ENCODE results near the gene G6PC1. TPM values are rescaled to one million over a fixed set of nuclear protein-coding genes. Genes with fewer than 3 reads are reported as not detected.
"Not testable (repeated sequence)": the region's sequence is repeated elsewhere in the genome, so short reads cannot be mapped to it uniquely, and the experiment has no call there.

Gene G6PC1
- total RNA-seq, 1 experiment from 2014 or later, result not detected

- Histone ChIP-seq H3K4me3 (no peak overlapping the region), H3K4me1 (replicated peaks; ENCODE audit: insufficient read depth) (no peaks in the 10 kb centered on the region), H3K9me2 (ENCODE audit: insufficient read depth) (no peaks in the 10 kb centered on the region), H3F3A (ENCODE audit: insufficient read depth, low read depth) (no peaks in the 10 kb centered on the region), H3K36me3 (ENCODE audit: low read depth) (no peaks in the 10 kb centered on the region), H3K4me2 (no peak overlapping the region), H4K20me1 (ENCODE audit: insufficient read depth) (no peaks in the 10 kb centered on the region), H3K79me2 (ENCODE audit: low read depth) (no peaks in the 10 kb centered on the region), H3K27ac (no peak overlapping the region), H2AFZ (no peak overlapping the region), H3K27me3 (ENCODE audit: insufficient read depth, low read depth) (no peaks in the 10 kb centered on the region), H3K9me3 (ENCODE audit: insufficient read depth, low read depth) (no peaks in the 10 kb centered on the region)
- no TSS peak for BruUV-seq (replicated peaks)
- POLR2A ChIA-PET (ENCODE audit: unreplicated experiment), result interaction anchor here (0.6 kb wide), 1 partner anchor 10 kb away, joined by 3 read pairs; no protein-coding TSS in a partner anchor
- intact Hi-C loops (cut with micrococcal nuclease; ENCODE audit: unreplicated experiment), result no loop called here
- no peak for TF ChIP-seq EZH2 (IDR thresholded peaks at IDR 0.05; ENCODE audit: low read depth)
- TF ChIP-seq CTCF (conservative IDR thresholded peaks at IDR 0.05), result no peak
- DNase-seq, result no peak
- CTCF ChIA-PET, result no interaction called here
These were observed 19.7 kb downstream of the G6PC1 start for GRCh38 chr17:42920106-42920900.

- no TSS peak for BruUV-seq (replicated peaks)
- no peaks in the 10 kb centered on the region for H3K9me2 ChIP-seq (ENCODE audit: insufficient read depth)
- no peaks in the 10 kb centered on the region; the same call in 1 of the 2 replicates for H3K9me3 ChIP-seq (ENCODE audit: insufficient read depth, low read depth)
- no peaks in the 10 kb centered on the region for H3K4me1 ChIP-seq (replicated peaks; ENCODE audit: insufficient read depth)
- no peaks in the 10 kb centered on the region for H3K36me3 ChIP-seq (ENCODE audit: low read depth)
- no peaks in the 10 kb centered on the region for H3K27me3 ChIP-seq (ENCODE audit: insufficient read depth, low read depth)
- H2AFZ ChIP-seq, result no peak overlapping the region
- TF ChIP-seq EZH2 (IDR thresholded peaks at IDR 0.05; ENCODE audit: low read depth) (no peak), CTCF (conservative IDR thresholded peaks at IDR 0.05) (no peak)
- no peak overlapping the region for H3K27ac ChIP-seq
- intact Hi-C loops (cut with micrococcal nuclease; ENCODE audit: unreplicated experiment), result no loop called here
- no peak overlapping the region for H3K4me3 ChIP-seq
- ChIA-PET CTCF (no interaction called here), POLR2A (ENCODE audit: unreplicated experiment) (interaction anchor here (0.6 kb wide), 2 partner anchors 9 to 303 kb away, joined by 3 read pairs; no protein-coding TSS in a partner anchor)
- DNase-seq, result no peak
- H3F3A ChIP-seq (ENCODE audit: insufficient read depth, low read depth), result no peaks in the 10 kb centered on the region
- no peaks in the 10 kb centered on the region for H4K20me1 ChIP-seq (ENCODE audit: insufficient read depth)
- no peak overlapping the region for H3K4me2 ChIP-seq
- no peaks in the 10 kb centered on the region for H3K79me2 ChIP-seq (ENCODE audit: low read depth)
These were observed 20.3 kb downstream of the G6PC1 start for GRCh38 chr17:42920922-42921321.

DNA sequence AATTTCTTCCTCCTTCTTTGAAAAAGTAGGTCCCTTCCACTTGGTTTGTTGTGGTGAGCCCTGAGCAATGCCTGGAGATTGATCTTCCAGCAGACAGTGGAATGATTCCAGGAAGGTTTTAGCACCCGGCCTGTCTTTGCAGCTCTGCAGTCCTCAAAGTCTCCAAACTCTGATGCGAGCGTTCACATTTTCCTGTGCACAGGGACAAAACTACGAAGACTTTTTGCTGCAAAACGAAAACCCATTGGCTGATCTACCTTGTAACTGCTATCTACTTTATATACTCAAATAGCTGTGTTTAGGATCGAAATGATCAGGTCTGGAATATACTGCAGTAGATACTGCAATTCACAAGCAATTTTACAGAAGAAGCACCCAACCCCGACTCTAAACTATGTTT, 21.7 kb downstream of the G6PC1 start:
- TF ChIP-seq CTCF (conservative IDR thresholded peaks at IDR 0.05), result no peak
- TF ChIP-seq EZH2 (IDR thresholded peaks at IDR 0.05; ENCODE audit: low read depth), result no peak
- H3K27me3 ChIP-seq (ENCODE audit: insufficient read depth, low read depth), result no peaks in the 10 kb centered on the region
- H3K9me2 ChIP-seq (ENCODE audit: insufficient read depth), result no peaks in the 10 kb centered on the region
- no peaks in the 10 kb centered on the region for H3K4me1 ChIP-seq (replicated peaks; ENCODE audit: insufficient read depth)
- no peak overlapping the region for H3K4me2 ChIP-seq
- no peaks in the 10 kb centered on the region for H3F3A ChIP-seq (ENCODE audit: insufficient read depth, low read depth)
- intact Hi-C loops (cut with micrococcal nuclease; ENCODE audit: unreplicated experiment), result no loop called here
- no peaks in the 10 kb centered on the region; the same call in 1 of the 2 replicates for H3K9me3 ChIP-seq (ENCODE audit: insufficient read depth, low read depth)
- H3K4me3 ChIP-seq, result no peak overlapping the region
- H3K79me2 ChIP-seq (ENCODE audit: low read depth), result no peaks in the 10 kb centered on the region
- POLR2A ChIA-PET (ENCODE audit: unreplicated experiment), result no interaction called here
- BruUV-seq (replicated peaks), result no TSS peak
- CTCF ChIA-PET, result no interaction called here
- H2AFZ ChIP-seq, result no peak overlapping the region
- DNase-seq, result no peak
- H3K36me3 ChIP-seq (ENCODE audit: low read depth), result no peaks in the 10 kb centered on the region
- no peak overlapping the region for H3K27ac ChIP-seq
- no peaks in the 10 kb centered on the region for H4K20me1 ChIP-seq (ENCODE audit: insufficient read depth)

DNA sequence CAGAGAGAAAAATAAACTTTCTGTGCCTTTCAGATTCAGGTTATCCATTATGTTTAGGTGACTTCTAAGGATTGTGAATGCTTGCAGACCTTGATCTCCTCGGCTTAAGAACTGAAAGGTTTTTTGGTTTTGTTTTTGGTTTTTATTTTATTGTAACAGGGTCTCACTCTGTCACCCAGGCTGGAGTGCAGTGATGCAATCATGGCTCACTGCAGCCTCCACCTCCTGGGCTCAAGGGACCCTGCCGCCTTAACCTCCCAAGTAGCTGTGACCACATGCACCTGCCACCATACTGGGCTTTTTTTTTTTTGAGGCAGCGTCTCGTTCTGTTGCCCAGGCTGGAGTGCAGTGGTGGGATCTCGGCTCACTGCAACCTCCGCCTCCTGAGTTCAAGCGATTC, 22.9 kb downstream of the G6PC1 start:
- H3K36me3 ChIP-seq (ENCODE audit: low read depth); DNase-seq; H4K20me1 ChIP-seq (ENCODE audit: insufficient read depth); H3K4me3 ChIP-seq; CTCF ChIA-PET; H3F3A ChIP-seq (ENCODE audit: insufficient read depth, low read depth); H3K9me3 ChIP-seq (ENCODE audit: insufficient read depth, low read depth); H3K9me2 ChIP-seq (ENCODE audit: insufficient read depth); H3K79me2 ChIP-seq (ENCODE audit: low read depth); H3K4me1 ChIP-seq (replicated peaks; ENCODE audit: insufficient read depth); BruUV-seq (replicated peaks); H3K27me3 ChIP-seq (ENCODE audit: insufficient read depth, low read depth); H3K4me2 ChIP-seq; H2AFZ ChIP-seq; intact Hi-C loops (cut with micrococcal nuclease; ENCODE audit: unreplicated experiment); H3K27ac ChIP-seq: not testable (repeated sequence)
- POLR2A ChIA-PET (ENCODE audit: unreplicated experiment), result interaction anchor here (0.6 kb wide), 1 partner anchor 198 kb away, joined by 13 read pairs; no protein-coding TSS in a partner anchor

Data from PC-9 (cell line).